Cerebellar nuclear complex (tissue), 1 donor: ENCODE data around the gene OLFM1.
A peak's percentile ranks its signal among the peaks of the same experiment; 100 is the strongest.

Source experiments
- DNase-seq, 2 experiments: peaks; one replicate each; lab custom pipeline; 2025; lab: John Stamatoyannopoulos, UW

Gene OLFM1

GRCh38 chr9:135087489-135087792, at the start of gene OLFM1:
TSS of gene OLFM1 (plus strand) at chr9:135087668. CDS start at chr9:135087990, 322 bp downstream.
- peak in 1 of 2 experiments; percentile 64 for DNase-seq

GRCh38 chr9:135038331-135038730, 49.1 kb upstream of the OLFM1 start:
- no peak for DNase-seq

GRCh38 chr9:135038826-135039225, 48.6 kb upstream of the OLFM1 start:
- DNase-seq: no peak

- DNase-seq: no peak
These were observed 48.1 kb upstream of the OLFM1 start for GRCh38 chr9:135039266-135039870.

- no peak for DNase-seq
These were observed 47.4 kb upstream of the OLFM1 start for GRCh38 chr9:135039916-135040645.

GRCh38 chr9:135040892-135041291, 46.6 kb upstream of the OLFM1 start:
- no peak for DNase-seq

- DNase-seq: no peak
These were observed 44.1 kb upstream of the OLFM1 start for GRCh38 chr9:135043345-135043744.

GRCh38 chr9:135045264-135045927, 42.1 kb upstream of the OLFM1 start:
- DNase-seq: no peak

- no peak for DNase-seq
These were observed 41.3 kb upstream of the OLFM1 start for GRCh38 chr9:135045928-135046738.

GRCh38 chr9:135046739-135047350, 40.6 kb upstream of the OLFM1 start:
- DNase-seq: no peak

GRCh38 chr9:135047521-135047920, 39.9 kb upstream of the OLFM1 start:
- DNase-seq: no peak

- no peak for DNase-seq
These were observed 39.3 kb upstream of the OLFM1 start for GRCh38 chr9:135048046-135048757.

- no peak for DNase-seq
These were observed 38.6 kb upstream of the OLFM1 start for GRCh38 chr9:135048758-135049444.

- no peak for DNase-seq
These were observed 38.0 kb upstream of the OLFM1 start for GRCh38 chr9:135049460-135049859.

- no peak for DNase-seq
These were observed 37.1 kb upstream of the OLFM1 start for GRCh38 chr9:135050072-135050990.

GRCh38 chr9:135051316-135052038, 36.0 kb upstream of the OLFM1 start:
- DNase-seq: no peak

GRCh38 chr9:135053133-135053532, 34.3 kb upstream of the OLFM1 start:
- DNase-seq: no peak

- DNase-seq: no peak
These were observed 32.3 kb upstream of the OLFM1 start for GRCh38 chr9:135055181-135055580.

- DNase-seq: no peak
These were observed 30.9 kb upstream of the OLFM1 start for GRCh38 chr9:135056541-135056940.
